B cell (primary cell): ENCODE measurements around the gene OSGEPL1.

Source experiments
- CTCF ChIP-seq: fragments of 200-600 bp; IDR thresholded peaks from one replicate; pipeline ENCODE4 v1.8.0; 2022; ENCODE audit warnings: antibody characterized with exemption, mild to moderate bottlenecking
- EZH2 ChIP-seq: IDR thresholded peaks from 2 replicates; pipeline ENCODE4 v1.6.1; 2012; ENCODE audit warnings: borderline replicate concordance, low read depth, mild to moderate bottlenecking, moderate library complexity, low read length; ENCODE audit not compliant: insufficient read depth, poor library complexity, severe bottlenecking

DNA sequence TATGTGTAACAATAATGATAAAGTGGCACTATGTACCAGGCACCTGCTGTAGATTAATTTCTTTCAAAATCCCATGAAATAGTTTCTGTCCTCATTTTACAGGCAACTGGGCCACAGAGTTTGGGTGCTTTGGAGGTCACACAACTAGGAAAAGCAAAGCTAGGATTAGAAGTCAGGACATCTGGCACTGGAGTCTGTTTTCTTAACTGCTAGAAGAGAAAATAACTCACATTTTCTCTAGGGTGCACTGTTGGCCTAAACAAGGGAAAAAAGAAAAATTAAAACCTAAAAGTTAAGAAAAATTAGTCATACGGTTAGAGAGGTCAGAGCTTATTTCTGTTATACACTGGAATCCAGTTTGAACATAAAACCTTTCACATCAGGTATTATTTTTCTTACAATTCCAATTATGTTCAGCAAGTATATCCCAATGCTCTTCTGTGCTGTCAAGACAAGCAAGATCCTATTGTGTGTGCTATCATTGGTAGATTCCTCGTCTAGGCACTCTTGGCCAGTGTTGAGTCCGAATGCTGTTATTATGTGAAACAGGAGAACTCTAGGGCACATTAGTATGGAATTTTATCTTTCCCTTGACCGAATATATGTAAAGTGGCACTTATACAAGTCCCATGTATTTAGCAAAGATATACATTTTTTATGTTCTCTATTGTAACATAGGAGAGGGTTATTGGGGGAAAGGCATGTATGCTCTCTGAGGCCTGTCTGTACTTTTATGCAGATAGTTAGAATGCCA, 1.5 kb upstream of the OSGEPL1 start:
- TF ChIP-seq CTCF (no peak), EZH2 (no peak)
